Measurements from ENCODE around the gene AGAP2.

- TF ChIP-seq, protein P1, sequence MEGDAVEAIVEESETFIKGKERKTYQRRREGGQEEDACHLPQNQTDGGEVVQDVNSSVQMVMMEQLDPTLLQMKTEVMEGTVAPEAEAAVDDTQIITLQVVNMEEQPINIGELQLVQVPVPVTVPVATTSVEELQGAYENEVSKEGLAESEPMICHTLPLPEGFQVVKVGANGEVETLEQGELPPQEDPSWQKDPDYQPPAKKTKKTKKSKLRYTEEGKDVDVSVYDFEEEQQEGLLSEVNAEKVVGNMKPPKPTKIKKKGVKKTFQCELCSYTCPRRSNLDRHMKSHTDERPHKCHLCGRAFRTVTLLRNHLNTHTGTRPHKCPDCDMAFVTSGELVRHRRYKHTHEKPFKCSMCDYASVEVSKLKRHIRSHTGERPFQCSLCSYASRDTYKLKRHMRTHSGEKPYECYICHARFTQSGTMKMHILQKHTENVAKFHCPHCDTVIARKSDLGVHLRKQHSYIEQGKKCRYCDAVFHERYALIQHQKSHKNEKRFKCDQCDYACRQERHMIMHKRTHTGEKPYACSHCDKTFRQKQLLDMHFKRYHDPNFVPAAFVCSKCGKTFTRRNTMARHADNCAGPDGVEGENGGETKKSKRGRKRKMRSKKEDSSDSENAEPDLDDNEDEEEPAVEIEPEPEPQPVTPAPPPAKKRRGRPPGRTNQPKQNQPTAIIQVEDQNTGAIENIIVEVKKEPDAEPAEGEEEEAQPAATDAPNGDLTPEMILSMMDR (conservative IDR thresholded peaks at IDR 0.05; ENCODE audit: low read length) = no peak
- no peak for TF ChIP-seq EZH2phosphoT487 (IDR thresholded peaks at IDR 0.05; ENCODE audit: borderline replicate concordance)
Measured at GRCh38 chr12:57718641-57719528, 19.7 kb downstream of the AGAP2 start.

Measured in Loucy (cell line).